Left ventricle myocardium inferior (tissue), 1 donor: ENCODE data around the gene PCDHGB2. TPM values are rescaled to one million over a fixed set of nuclear protein-coding genes. Genes with fewer than 3 reads are reported as not detected.
"Not testable (repeated sequence)": the region's sequence is repeated elsewhere in the genome, so short reads cannot be mapped to it uniquely, and the experiment has no call there.

ENCODE experiments used
- DNase-seq: peaks from one replicate; pipeline ENCODE4 v3.0.0-alpha.2; 2020
- H3K27ac ChIP-seq: fragments of 200-600 bp; replicated peaks from 2 replicates; pipeline ENCODE4 v1.8.0; 2021
- H3K27me3 ChIP-seq: fragments of 200-600 bp; 2 replicates; pipeline ENCODE4 v1.8.0; 2021; ENCODE audit warnings: low read depth
- H3K36me3 ChIP-seq: fragments of 200-600 bp; 2 replicates; pipeline ENCODE4 v1.8.0; 2021
- H3K4me1 ChIP-seq: fragments of 200-600 bp; 2 replicates; pipeline ENCODE4 v1.8.0; 2021
- H3K4me3 ChIP-seq: fragments of 200-600 bp; 2 replicates; pipeline ENCODE4 v1.8.0; 2021; ENCODE audit warnings: mild to moderate bottlenecking, moderate library complexity
- H3K9me3 ChIP-seq: fragments of 200-600 bp; replicated peaks from 2 replicates; pipeline ENCODE4 v1.8.0; 2021
- CTCF ChIP-seq: fragments of 200-600 bp; IDR thresholded peaks from 2 replicates; pipeline ENCODE4 v1.8.0; 2021; ENCODE audit warnings: antibody characterized with exemption, mild to moderate bottlenecking, borderline replicate concordance
- intact Hi-C: fragments of 100-400 bp; cut with micrococcal nuclease; formaldehyde crosslinking; loops from one replicate; pipeline ENCODE4 v1.11.0; 2022
- total RNA-seq: library from RNA; stranded (reverse); fragmentation: NEBNext Ultra II Directional; extraction: Animal tissue kit (Norgen Biotek cat#: 25700); gene quantifications from one replicate; pipeline ENCODE4 v1.2.1, GENCODE V29; 2021
- donor health status: DM: no; HTN: yes; CAD: no; lungs with severe emphysema.

The PCDHGB2 gene
- total RNA-seq, 1 donor from 2014 or later, result 8.8 TPM

DNA sequence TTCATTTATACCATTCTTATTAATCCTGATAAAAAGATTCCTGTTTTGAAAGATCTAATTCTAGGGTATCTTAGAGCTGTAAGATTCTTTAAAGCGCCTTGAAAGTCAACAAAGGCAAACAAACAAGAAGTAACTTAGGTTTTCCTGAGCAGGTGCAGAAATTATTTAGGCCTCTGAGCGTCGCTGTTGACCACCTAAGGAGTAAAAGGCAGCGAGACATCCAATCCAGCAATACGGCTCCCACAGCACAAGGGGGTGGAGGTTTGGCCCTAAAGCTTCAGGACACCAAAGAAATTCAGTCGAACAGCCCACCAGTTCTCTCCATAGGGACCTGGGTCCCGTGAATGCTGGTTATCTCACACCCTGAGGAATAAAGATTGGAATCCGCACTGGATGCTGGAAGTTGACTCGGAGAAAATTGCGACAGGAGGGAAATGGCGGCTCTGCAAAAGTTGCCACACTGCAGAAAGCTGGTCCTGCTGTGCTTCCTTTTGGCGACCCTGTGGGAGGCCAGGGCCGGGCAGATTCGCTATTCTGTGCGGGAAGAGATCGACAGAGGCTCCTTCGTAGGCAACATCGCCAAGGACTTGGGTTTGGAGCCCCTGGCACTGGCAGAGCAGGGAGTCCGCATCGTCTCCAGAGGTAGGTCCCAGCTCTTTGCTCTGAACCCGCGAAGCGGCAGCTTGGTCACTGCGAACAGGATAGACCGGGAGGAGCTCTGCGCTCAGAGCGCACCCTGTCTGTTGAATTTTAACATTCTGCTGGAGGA is 21.1 kb upstream of the PCDHGB2 start, which contains the start of gene PCDHGA2:
Gene PCDHGA2 (plus strand): TSS at position 223 of the 769 bp plus-strand sequence.
- intact Hi-C loops, result loop anchor here (10.0 kb wide), 1 partner anchor 226 kb away; no protein-coding TSS in a partner anchor
- Histone ChIP-seq H3K27me3 (no peaks in the 10 kb centered on the region), H3K4me3 (peak within 1 kb of the TSS; percentile 65), H3K36me3 (no peaks in the 10 kb centered on the region), H3K4me1 (no peaks in the 10 kb centered on the region), H3K9me3 (peaks cover 96% of the 10 kb centered on the region), H3K27ac (peak within 1 kb of the TSS; percentile 85)
- no peak for DNase-seq
- TF ChIP-seq CTCF, result peak; percentile 72

DNA sequence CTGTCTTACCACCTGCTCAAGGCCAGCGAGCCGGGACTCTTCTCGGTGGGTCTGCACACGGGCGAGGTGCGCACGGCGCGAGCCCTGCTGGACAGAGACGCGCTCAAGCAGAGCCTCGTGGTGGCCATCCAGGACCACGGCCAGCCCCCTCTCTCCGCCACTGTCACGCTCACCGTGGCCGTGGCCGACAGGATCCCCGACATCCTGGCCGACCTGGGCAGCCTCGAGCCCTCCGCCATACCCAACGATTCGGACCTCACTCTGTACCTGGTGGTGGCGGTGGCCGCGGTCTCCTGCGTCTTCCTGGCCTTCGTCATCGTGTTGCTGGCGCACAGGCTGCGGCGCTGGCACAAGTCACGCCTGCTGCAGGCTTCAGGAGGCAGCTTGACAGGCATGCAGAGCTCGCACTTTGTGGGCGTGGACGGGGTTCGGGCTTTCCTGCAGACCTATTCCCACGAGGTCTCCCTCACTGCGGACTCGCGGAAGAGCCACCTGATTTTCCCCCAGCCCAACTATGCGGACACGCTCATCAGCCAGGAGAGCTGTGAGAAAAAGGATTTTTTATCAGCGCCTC is 18.9 kb upstream of the PCDHGB2 start:
- H3K4me1 ChIP-seq, H3K36me3 ChIP-seq, H3K27me3 ChIP-seq, DNase-seq, intact Hi-C loops: not testable (repeated sequence)
- Histone ChIP-seq H3K4me3 (peak overlapping the region; percentile 65), H3K27ac (peak overlapping the region; percentile 84), H3K9me3 (peaks cover 98% of the 10 kb centered on the region)

GRCh38 chr5:141342773-141343172 is 17.0 kb upstream of the PCDHGB2 start:
- Histone ChIP-seq H3K36me3 (peaks cover 10% of the 10 kb centered on the region), H3K27me3 (no peaks in the 10 kb centered on the region), H3K4me3 (peak overlapping the region; percentile 65), H3K9me3 (peaks cover 99% of the 10 kb centered on the region), H3K27ac (peak overlapping the region; percentile 84), H3K4me1 (peaks cover 21% of the 10 kb centered on the region)
- intact Hi-C loops, result no loop called here
- no peak for TF ChIP-seq CTCF
- no peak for DNase-seq

- Histone ChIP-seq H3K36me3 (peaks cover 17% of the 10 kb centered on the region), H3K4me1 (peaks cover 22% of the 10 kb centered on the region), H3K4me3 (peak within 1 kb of the TSS; percentile 65), H3K27me3 (no peaks in the 10 kb centered on the region), H3K27ac (peak within 1 kb of the TSS; percentile 84), H3K9me3 (peaks cover 99% of the 10 kb centered on the region)
- TF ChIP-seq CTCF, result peak; percentile 72
- intact Hi-C loops, result no loop called here
- DNase-seq, result no peak
Measured at GRCh38 chr5:141343242-141343952, 16.4 kb upstream of the PCDHGB2 start, which contains the start of gene PCDHGA3. PCDHGA3 (plus strand) TSS chr5:141343829; CDS start chr5:141344034, 205 bp downstream.

DNA sequence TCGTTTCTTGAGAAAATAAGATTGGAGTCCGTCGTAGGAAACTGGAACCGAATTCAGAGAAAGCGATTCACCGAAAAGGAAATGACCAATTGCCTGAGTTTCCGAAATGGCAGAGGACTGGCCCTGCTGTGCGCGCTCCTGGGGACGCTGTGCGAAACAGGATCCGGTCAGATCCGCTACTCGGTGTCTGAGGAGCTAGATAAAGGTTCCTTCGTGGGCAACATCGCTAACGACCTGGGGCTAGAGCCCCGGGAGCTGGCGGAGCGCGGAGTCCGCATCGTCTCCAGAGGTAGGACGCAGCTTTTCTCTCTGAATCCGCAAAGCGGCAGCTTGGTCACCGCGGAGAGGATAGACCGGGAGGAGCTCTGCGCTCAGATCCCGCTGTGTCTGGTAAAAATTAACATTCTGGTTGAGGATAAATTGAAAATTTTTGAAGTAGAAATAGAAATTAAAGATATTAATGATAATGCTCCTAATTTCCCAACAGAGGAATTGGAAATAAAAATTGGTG is 15.8 kb upstream of the PCDHGB2 start:
- H3K36me3 ChIP-seq, result peaks cover 18% of the 10 kb centered on the region
- no peak for DNase-seq
- H3K4me3 ChIP-seq, result peak overlapping the region; percentile 65
- intact Hi-C loops, result no loop called here
- peaks cover 26% of the 10 kb centered on the region for H3K4me1 ChIP-seq
- no peaks in the 10 kb centered on the region for H3K27me3 ChIP-seq
- peaks cover 99% of the 10 kb centered on the region for H3K9me3 ChIP-seq
- TF ChIP-seq CTCF, result no peak
- peak overlapping the region; percentile 84 for H3K27ac ChIP-seq
